Activated naive CD4-positive, alpha-beta T cell treated with Interleukin-2 at 50 U/mL for 16 hours (primary cell): ENCODE data around the gene CELF1.
A peak's percentile ranks its signal among the peaks of the same experiment; 100 is the strongest.
"Not testable (repeated sequence)": the region's sequence is repeated elsewhere in the genome, so short reads cannot be mapped to it uniquely, and the experiment has no call there.

Experiments used
- DNase-seq: peaks from one replicate; pipeline ENCODE4 v3.0.0-alpha.2; 2020

Gene CELF1

DNA sequence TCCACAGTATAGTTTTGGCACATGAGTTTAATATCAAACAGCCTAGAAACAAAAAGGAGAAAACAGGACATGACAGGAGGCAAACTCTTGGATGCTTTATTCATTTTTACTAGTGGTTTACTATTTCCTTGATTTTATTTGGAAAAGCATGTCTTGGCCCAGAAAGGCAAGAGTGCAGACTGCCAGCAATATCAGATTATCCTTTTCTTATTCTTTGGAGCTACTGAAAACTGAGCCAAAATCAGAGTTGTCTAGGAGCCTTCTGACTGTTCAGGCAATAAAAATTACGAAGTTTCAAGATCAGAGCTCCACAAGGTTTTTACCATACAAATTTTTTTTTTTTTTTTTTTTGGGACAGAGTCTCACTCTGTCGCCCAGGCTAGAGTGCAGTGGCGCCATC is 16.0 kb downstream of the CELF1 start:
- DNase-seq = no peak

GRCh38 chr11:47534704-47535251 is 18.2 kb downstream of the CELF1 start:
- DNase-seq = no peak

DNA sequence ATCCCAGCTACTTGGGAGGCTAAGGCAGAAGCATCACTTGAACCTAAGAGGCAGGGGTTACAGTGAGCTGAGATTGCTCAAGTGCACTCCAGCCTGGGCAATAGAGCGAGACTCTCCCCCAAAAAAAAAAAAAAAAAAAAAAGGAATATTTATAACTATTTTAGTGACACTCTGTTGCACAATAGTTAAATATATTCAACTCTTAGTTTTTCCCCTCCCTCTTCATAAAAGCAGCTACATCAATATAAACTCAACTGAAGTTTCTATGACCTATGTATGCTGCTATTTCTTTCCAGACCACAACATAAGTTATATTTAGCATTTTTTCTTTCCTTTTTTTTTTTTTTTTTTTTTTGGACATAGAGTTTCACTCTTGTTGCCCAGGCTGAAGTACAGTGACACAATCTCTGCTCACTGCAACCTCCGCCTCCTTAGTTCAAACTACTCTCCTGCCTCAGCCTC is 19.2 kb downstream of the CELF1 start:
- DNase-seq = no peak

GRCh38 chr11:47532597-47533213 is 20.2 kb downstream of the CELF1 start:
- no peak for DNase-seq

GRCh38 chr11:47531666-47532065 is 21.3 kb downstream of the CELF1 start:
- no peak for DNase-seq

GRCh38 chr11:47530721-47531120 is 22.2 kb downstream of the CELF1 start:
- not testable (repeated sequence) for DNase-seq

GRCh38 chr11:47529951-47530350 is 23.0 kb downstream of the CELF1 start:
- no peak for DNase-seq

DNA sequence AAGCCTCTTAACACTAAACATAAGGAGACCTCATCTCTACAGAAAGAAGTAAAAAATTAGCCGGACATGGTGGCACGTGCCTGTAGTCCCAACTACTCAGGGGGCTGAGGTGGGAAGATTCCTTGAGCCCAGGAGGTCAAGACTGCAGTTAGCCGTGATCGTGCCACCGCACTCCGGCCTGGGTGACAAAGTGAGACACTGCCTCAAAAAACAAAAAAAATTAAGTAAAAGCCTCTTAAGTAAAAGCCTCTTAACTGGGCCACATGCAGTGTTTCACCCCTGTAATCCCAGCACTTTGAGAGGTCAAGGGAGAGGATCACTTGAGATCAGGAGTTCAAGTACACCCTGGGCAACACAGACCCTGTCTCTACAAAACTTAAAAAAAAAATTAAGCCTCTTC is 25.7 kb downstream of the CELF1 start:
- DNase-seq = no peak

- not testable (repeated sequence) for DNase-seq
Observed at GRCh38 chr11:47526032-47526431, 26.9 kb downstream of the CELF1 start.

- DNase-seq = no peak
Observed at GRCh38 chr11:47524291-47524874, 28.5 kb downstream of the CELF1 start.

GRCh38 chr11:47523490-47524225 is 29.3 kb downstream of the CELF1 start:
- DNase-seq = peak; percentile 28

- no peak for DNase-seq
Observed at GRCh38 chr11:47518212-47518964, 34.5 kb downstream of the CELF1 start.

GRCh38 chr11:47516984-47517853 is 35.7 kb downstream of the CELF1 start:
- no peak for DNase-seq

- no peak for DNase-seq
Observed at GRCh38 chr11:47516155-47516554, 36.8 kb downstream of the CELF1 start.

GRCh38 chr11:47514825-47515647 is 37.9 kb downstream of the CELF1 start:
- peak; percentile 55 for DNase-seq

DNA sequence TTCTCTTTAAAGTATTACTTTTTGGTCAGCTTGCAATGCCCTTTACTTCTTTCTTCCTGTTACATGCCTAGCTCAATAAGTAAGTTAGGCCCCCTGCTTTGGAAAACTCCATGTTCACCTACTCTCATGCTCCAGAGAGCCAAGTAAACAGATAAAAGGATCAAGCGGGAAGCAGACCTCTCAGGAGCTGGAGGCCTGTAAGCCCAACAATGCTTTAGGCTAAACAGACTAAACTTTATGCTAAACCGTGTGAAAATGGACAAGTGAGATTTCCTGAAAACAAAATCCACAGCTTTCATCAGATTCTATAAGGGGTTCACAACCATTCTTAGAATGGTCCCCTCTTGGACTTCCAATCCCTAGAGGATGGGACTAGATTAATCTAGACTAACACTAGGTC is 40.2 kb downstream of the CELF1 start:
- DNase-seq = no peak

GRCh38 chr11:47511917-47512316 is 41.0 kb downstream of the CELF1 start:
- DNase-seq = no peak

GRCh38 chr11:47510209-47510608 is 42.7 kb downstream of the CELF1 start:
- DNase-seq = peak; percentile 15

DNA sequence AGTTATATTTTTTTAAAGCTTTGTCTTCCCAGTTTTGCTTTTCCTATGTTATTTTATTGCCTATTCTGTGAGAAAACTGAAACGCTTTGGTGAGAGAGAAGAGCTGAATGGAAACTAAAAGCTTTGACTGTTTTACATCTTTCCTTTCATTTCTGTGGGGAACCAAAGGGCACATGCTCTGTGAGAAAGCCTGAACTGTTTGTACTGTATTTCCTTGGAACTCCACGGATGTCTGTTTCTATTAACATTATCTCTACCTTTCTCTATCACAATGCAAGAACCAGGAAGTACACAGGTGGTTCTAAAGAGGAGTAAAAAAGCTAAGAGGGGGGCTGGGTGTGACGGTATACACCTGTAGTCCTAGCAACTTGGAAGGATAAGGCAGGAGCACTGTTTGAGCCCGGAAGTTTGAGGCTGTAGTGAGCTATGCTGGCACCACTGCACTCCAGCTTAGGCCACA is 43.8 kb downstream of the CELF1 start:
- no peak for DNase-seq

GRCh38 chr11:47508240-47508957 is 44.5 kb downstream of the CELF1 start:
- no peak for DNase-seq
